GM23338 (cell line): ENCODE results near the gene CTNNA1.
"Not testable (repeated sequence)": the region's sequence is repeated elsewhere in the genome, so short reads cannot be mapped to it uniquely, and the experiment has no call there.

ENCODE experiments used
- CREB1 ChIP-seq: fragments of 250-450 bp; sonication (Bioruptor Pico); IDR thresholded peaks from 2 replicates; pipeline ENCODE4 v1.5.0; 2020; ENCODE audit warnings: low read depth, mild to moderate bottlenecking, moderate library complexity
- CTCF ChIP-seq, 2 experiments: fragments of 200-600 bp in 1 of 2; sonication (generic) in 1 of 2; conservative IDR thresholded peaks; 2 replicates each; pipeline versions ENCODE4 v1.5.1 to v1.6.1; 2016 to 2017; ENCODE audit warnings: antibody characterized with exemption in 2 of 2, low read depth in 2 of 2, mild to moderate bottlenecking in 2 of 2, moderate library complexity in 1 of 2
- ETS1 ChIP-seq: IDR thresholded peaks from 2 replicates; pipeline ENCODE4 v1.6.1; 2016; ENCODE audit warnings: antibody characterized with exemption
- EZH2 ChIP-seq: fragments of 200-600 bp; sonication (generic); IDR thresholded peaks from one replicate; pipeline ENCODE4 v1.8.0; 2017; ENCODE audit warnings: antibody characterized with exemption, mild to moderate bottlenecking, low read depth; ENCODE audit not compliant: unreplicated experiment
- EZH2phosphoT487 ChIP-seq: fragments of 200-600 bp; sonication (generic); IDR thresholded peaks from one replicate; pipeline ENCODE4 v1.8.1; 2018; ENCODE audit warnings: antibody characterized with exemption; ENCODE audit not compliant: unreplicated experiment
- JUNB ChIP-seq: IDR thresholded peaks from one replicate; pipeline ENCODE4 v1.6.1; 2016; ENCODE audit warnings: antibody characterized with exemption; ENCODE audit not compliant: unreplicated experiment
- NANOG ChIP-seq: IDR thresholded peaks from 2 replicates; pipeline ENCODE4 v1.6.1; 2016; ENCODE audit warnings: antibody characterized with exemption, borderline replicate concordance
- POLR2AphosphoS5 ChIP-seq: IDR thresholded peaks from 2 replicates; pipeline ENCODE4 v1.6.1; 2016; ENCODE audit warnings: antibody characterized with exemption, low read depth
- REST ChIP-seq: IDR thresholded peaks from one replicate; pipeline ENCODE4 v1.6.1; 2018; ENCODE audit warnings: antibody characterized with exemption; ENCODE audit not compliant: unreplicated experiment
- STAT1 ChIP-seq: IDR thresholded peaks from one replicate; pipeline ENCODE4 v1.6.1; 2016; ENCODE audit warnings: antibody characterized with exemption; ENCODE audit not compliant: unreplicated experiment
- ZNF331 ChIP-seq: fragments of 250-450 bp; sonication (Bioruptor Pico); IDR thresholded peaks from 2 replicates; pipeline ENCODE4 v1.5.0; 2020; ENCODE audit warnings: low read depth, mild to moderate bottlenecking, moderate library complexity
- ZNF462 ChIP-seq: fragments of 250-450 bp; sonication (Bioruptor Pico); IDR thresholded peaks from 2 replicates; pipeline ENCODE4 v1.5.0; 2020; ENCODE audit warnings: mild to moderate bottlenecking, moderate library complexity

- TF ChIP-seq EZH2; CTCF (conservative IDR thresholded peaks at IDR 0.05; ENCODE audit: low read depth in 2 of 2); REST; EZH2phosphoT487; NANOG; JUNB; CREB1; POLR2AphosphoS5; ZNF331; STAT1; ETS1; ZNF462: not testable (repeated sequence)
These were observed 168.1 kb downstream of the CTNNA1 start for GRCh38 chr5:138921362-138921761.
